Activated T-cell treated with anti-CD3 and anti-CD28 coated beads, Interleukin-2, amount 50 U/mL, for 1 hour (primary cell): ENCODE data around the gene MSANTD2.

ENCODE experiments used
- DNase-seq: peaks from one replicate; pipeline ENCODE4 v3.0.0-alpha.2; 2020

MSANTD2 gene

DNA sequence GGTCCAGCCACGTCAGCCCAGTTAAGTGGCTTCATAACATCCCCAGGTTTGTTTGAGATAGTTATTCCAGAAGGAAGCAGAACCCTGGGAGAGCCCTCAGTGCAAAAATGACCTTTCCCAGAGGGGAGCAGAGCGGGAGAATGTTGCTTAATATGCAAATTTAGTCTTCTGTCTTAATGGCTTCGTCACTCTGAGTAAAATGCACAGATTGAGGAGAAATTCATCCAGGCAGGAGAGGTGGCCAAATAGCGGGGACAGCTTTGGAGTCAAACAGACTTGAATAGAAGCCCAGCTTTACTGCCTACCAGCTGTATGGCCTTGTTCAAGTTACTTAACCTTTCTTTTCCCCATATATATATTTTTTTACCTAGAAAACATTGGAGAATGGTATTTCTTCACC is 72.7 kb downstream of the MSANTD2 start:
- DNase-seq = no peak

DNA sequence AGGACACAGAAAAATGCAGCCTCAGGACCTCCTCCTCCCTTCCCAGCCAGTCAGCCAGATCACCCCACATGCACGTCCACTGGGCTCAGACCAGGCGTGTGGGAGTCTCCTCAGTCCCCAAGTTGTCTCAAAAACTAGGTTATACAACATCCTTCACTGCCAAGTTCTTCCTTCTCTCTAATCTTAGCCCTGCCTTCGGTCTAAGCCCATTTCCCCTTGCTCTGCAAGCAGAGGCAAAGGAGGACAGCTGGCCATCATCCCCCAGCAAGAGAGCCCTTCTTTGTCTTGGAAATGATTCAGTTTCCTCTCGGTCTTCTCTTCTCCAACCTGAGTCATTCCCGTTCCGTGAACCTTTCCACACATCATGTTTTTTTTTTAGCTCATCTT is 74.5 kb downstream of the MSANTD2 start:
- no peak for DNase-seq

DNA sequence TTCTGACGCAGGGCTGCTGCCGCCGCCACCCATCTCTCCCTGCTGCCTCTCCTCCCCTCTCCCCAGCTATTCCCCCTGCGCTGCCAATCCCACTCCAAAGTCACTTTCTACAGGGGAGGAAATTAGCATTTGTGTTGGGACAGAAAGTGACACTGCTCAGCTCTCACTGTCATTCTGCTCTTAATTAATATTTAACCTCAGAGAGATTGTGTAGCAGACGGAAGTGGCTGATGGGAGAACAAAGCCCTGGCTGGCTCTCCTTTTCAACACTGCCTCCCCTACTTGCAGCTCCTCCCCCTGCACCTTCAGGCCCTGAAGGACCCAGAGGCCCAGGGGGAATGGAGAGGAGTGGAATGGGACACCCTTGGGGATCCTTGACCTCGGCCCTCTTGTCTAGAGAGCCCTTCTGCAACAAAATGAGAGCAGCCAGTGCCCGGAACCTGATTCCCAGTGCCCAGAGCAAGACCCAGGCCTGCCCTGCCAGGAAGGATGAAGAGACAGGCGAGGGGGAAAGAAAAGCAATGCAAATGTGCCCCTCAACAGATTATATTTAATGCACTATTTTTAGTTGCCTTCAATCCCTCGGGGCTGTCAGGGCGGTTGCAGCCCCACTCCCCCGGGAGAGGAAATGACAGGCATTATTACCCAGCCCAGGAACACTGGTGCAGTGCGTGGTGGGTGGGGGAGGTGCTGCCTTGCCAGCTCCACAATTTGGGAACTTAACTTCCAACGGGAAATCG is 75.1 kb downstream of the MSANTD2 start:
- no peak for DNase-seq

DNA sequence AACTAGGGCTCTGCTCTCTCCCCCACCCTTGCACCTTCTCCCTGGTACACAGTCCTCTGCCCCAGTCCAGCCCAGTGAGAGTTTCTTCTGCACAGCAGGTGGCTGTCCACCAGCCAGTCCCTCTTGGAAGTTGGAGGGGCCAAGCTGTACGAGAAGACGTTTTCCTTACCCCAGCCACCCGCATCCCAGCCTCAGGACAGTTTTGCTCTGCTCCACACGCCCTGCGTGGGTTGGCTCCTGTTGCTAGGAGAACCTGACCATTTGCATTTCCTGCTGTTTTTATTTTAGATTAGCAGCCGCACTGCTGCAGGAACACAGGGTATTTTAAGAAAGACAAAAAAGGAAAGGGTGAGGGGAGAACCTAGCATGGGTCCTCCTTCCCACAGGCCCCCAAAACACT is 78.0 kb downstream of the MSANTD2 start:
- DNase-seq = no peak

DNA sequence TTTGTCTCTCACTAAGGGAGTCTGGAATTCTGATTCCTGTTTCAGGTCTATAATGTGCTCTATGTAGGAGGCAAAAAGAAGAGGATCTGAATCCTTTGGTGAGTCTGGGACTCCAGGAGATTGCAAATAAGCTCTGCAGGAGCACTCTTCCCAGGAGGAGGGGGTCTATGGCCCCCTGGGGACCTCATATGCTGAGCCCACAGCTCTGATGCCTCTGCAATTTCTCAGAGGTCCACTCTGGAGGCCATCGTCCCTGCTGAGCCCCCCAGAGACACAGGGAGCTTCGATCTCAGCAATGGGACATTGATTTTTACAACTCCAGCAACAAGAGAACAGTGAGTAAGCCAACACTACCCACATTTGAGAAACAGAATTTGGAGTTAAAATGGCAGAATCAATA is 80.7 kb downstream of the MSANTD2 start:
- no peak for DNase-seq

DNA sequence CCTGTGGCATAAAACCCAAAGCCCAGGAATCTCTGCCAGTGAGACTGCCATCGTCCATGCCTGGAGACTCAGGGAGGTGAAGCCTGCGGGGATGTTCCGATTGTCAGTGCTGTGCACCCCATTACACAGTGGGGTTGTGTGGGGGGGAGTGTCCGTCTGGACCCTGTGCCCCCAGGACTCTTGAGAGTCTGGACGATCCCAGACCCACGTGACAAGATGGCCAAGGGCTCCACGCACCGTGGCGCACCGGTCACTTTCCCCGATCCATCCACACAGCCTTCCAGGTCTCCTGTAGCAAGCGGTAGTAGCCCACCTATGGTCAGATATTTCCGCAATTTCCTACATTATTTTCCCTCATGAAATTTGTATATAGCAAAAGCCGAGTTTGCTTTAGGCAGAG is 81.4 kb downstream of the MSANTD2 start:
- no peak for DNase-seq

DNA sequence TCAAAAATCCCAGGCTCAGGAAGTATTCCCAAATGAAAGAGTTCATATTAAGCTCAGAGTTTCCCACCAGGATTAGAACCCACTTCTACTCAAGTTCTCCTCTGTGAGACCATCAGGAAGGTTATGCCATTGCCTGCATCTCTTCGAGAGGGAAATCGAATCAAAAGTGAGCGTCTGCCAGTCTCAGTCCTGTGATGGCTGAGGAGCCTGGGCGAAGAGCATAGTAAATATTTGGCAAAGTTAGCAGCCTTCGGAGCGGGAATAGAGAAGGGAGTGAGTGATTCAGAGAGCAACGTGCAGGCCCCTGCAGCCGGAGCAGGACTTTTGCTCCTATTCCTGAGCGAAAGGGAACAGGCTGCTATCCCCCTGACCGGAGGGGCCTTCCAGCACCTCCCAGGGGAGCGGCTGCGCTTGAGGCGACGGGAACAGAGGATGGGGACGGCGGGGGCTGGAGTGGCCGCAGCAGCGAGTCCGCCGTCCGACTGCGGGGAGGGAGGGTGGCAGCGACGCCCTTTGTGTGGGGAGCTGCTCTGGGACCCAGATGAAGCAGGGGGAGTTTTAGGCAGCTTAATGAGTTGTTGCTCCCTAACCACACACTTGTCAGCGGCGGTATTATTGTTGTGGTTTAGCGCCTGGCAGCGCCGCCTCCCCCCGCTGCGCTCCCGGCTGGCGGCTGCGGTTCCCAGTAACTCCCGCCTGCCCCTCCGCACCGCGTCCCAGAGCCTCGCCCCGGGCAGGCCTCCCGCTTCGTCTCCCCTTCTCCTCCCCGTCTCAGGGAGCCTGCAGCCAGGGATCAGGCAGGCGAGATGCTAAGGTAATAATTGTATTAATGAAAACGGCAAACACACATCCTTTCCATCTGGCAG is 82.2 kb downstream of the MSANTD2 start:
- DNase-seq = peak; percentile 29

DNA sequence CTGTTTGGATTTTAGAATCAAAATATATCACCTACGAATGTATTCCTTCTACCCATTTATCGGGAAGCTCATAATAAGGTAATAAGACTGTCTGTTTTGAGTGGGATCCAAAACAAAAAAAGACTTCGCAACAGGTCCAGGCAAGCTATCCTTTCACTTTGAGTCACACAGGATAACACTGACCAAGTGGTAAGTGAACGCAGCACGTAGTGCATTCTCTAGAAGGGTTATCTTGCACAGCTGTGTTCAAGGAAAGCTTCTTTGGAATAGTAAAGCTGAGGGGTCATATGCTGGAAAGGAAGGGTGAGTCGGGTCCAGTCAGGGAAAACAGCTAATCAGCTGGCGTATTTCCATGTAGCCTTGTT is 82.8 kb downstream of the MSANTD2 start:
- no peak for DNase-seq

DNA sequence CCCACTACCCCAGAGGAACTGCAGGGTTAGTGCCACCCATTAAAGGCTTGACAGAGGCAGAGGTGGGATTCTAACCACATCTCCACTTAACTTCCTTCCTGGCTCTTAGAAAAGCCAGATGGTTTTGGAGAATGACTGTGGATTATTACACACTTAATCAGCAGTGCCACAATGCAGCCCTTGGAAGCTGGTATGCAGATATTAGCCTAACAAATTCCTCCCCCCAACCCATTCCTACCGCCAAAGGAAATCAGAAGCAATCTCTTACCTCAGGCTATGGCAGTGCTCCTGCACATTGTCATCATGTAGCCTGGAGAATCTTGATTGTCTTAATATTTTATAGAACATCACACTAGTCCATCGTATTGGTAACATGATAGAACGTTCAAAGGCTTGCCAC is 83.6 kb downstream of the MSANTD2 start:
- no peak for DNase-seq
